Neural progenitor cell (in vitro differentiated cells): ENCODE data around the gene MLKL.
A peak's percentile ranks its signal among the peaks of the same experiment; 100 is the strongest.

ENCODE experiments used
- EZH2 ChIP-seq: fragments of 200-600 bp; sonication (generic); IDR thresholded peaks from 2 replicates; pipeline ENCODE4 v1.6.1; 2017; ENCODE audit warnings: antibody characterized with exemption, mild to moderate bottlenecking, moderate library complexity
- TF ChIP-seq, protein P1 (sequence below): fragments of 200-600 bp; sonication (generic); IDR thresholded peaks from 2 replicates; pipeline ENCODE4 v1.5.1; 2017; ENCODE audit warnings: antibody characterized with exemption, mild to moderate bottlenecking

DNA sequence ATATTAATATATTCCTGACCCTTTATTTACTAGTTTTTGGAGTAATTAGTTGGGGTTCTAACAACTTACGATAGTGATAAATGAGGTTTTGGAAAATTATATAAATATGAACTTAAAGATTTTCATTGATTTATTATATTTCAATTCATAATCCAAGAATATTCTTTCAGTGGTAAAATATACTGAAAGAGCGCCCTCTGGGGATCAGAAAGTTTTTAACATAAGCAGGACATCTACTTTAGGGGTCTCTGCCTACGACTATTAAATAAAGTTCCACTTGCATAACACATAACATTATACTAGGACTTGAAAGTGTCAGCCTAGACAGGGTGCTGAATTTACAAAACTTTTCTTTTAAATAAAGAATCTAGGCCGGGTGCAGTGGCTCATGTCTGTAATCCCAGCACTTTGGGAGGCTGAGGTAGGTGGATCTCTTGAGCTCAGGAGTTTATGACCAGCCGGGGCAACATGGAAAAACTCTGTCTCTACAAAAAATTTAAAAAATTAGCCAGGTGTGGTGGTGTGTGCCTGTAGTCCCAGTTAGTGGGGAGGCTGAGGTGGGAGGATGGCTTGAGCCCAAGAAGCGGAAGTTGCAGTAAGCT is 49.6 kb downstream of the MLKL start:
- TF ChIP-seq, protein P1, sequence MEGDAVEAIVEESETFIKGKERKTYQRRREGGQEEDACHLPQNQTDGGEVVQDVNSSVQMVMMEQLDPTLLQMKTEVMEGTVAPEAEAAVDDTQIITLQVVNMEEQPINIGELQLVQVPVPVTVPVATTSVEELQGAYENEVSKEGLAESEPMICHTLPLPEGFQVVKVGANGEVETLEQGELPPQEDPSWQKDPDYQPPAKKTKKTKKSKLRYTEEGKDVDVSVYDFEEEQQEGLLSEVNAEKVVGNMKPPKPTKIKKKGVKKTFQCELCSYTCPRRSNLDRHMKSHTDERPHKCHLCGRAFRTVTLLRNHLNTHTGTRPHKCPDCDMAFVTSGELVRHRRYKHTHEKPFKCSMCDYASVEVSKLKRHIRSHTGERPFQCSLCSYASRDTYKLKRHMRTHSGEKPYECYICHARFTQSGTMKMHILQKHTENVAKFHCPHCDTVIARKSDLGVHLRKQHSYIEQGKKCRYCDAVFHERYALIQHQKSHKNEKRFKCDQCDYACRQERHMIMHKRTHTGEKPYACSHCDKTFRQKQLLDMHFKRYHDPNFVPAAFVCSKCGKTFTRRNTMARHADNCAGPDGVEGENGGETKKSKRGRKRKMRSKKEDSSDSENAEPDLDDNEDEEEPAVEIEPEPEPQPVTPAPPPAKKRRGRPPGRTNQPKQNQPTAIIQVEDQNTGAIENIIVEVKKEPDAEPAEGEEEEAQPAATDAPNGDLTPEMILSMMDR = peak; percentile 65
- no peak for TF ChIP-seq EZH2
